Left ventricle myocardium inferior (tissue), 1 donor: ENCODE measurements around the gene PKIG. TPM values are rescaled to one million over a fixed set of nuclear protein-coding genes. Genes with fewer than 3 reads are reported as not detected.
A peak's percentile ranks its signal among the peaks of the same experiment; 100 is the strongest.

Source experiments
- DNase-seq: peaks from one replicate; pipeline ENCODE4 v3.0.0-alpha.2; 2020
- H3K27ac ChIP-seq: fragments of 200-600 bp; replicated peaks from 2 replicates; pipeline ENCODE4 v1.8.0; 2021
- H3K27me3 ChIP-seq: fragments of 200-600 bp; 2 replicates; pipeline ENCODE4 v1.8.0; 2021; ENCODE audit warnings: low read depth
- H3K36me3 ChIP-seq: fragments of 200-600 bp; 2 replicates; pipeline ENCODE4 v1.8.0; 2021
- H3K4me1 ChIP-seq: fragments of 200-600 bp; 2 replicates; pipeline ENCODE4 v1.8.0; 2021
- H3K4me3 ChIP-seq: fragments of 200-600 bp; 2 replicates; pipeline ENCODE4 v1.8.0; 2021; ENCODE audit warnings: mild to moderate bottlenecking, moderate library complexity
- H3K9me3 ChIP-seq: fragments of 200-600 bp; replicated peaks from 2 replicates; pipeline ENCODE4 v1.8.0; 2021
- intact Hi-C: fragments of 100-400 bp; cut with micrococcal nuclease; formaldehyde crosslinking; loops from one replicate; pipeline ENCODE4 v1.11.0; 2022
- total RNA-seq: library from RNA; stranded (reverse); fragmentation: NEBNext Ultra II Directional; extraction: Animal tissue kit (Norgen Biotek cat#: 25700); gene quantifications from one replicate; pipeline ENCODE4 v1.2.1, GENCODE V29; 2021
- TF ChIP-seq, protein P1 (sequence below): fragments of 200-600 bp; IDR thresholded peaks from 2 replicates; pipeline ENCODE4 v1.8.0; 2021; ENCODE audit warnings: antibody characterized with exemption, mild to moderate bottlenecking, borderline replicate concordance
- donor health status: DM: no; HTN: yes; CAD: no; lungs with severe emphysema.

The PKIG gene
- total RNA-seq, 1 donor from 2014 or later = 172 TPM

DNA sequence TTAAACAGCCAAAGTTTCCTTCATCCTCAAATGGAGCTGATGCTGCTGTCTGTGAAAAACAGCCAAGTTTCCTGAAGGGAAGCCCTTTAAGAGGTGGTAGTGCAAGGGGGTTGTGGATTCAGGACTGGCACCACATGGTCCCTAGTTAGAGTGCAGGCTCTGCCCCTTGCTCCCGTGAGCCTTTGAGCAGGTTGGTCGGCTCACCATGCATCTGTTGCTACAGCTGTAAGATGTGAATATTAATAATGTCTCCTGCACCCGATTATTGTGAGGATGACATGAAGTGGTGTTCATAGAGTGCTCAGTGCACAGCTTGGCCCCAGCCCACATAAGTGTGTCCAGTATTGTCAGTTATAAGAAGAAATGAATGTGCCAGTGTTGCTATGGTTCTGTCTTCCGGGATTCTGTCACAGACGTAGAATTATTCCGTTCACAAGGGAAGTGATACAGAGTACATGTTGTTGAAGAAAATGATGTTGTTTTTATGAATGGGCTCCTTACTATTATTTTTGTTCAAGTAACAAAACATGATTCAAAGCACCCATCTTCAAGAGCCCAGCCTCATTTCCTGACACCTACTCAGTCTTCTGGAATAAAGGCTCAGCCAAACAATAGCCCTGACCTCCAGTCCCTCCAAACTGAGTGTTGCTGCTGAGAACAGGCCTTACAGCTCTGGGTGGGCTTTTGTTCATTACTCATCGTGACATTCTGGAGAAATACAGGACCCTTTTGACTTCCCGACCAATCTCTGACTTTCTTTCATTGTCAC is 2.9 kb upstream of the PKIG start:
- H3K9me3 ChIP-seq = no peaks in the 10 kb centered on the region
- no peak overlapping the region for H3K4me3 ChIP-seq
- H3K27ac ChIP-seq = peak overlapping the region; percentile 94
- H3K4me1 ChIP-seq = peaks cover 96% of the 10 kb centered on the region
- H3K36me3 ChIP-seq = no peaks in the 10 kb centered on the region
- no peak for DNase-seq
- H3K27me3 ChIP-seq = no peaks in the 10 kb centered on the region
- intact Hi-C loops = no loop called here
- TF ChIP-seq, protein P1, sequence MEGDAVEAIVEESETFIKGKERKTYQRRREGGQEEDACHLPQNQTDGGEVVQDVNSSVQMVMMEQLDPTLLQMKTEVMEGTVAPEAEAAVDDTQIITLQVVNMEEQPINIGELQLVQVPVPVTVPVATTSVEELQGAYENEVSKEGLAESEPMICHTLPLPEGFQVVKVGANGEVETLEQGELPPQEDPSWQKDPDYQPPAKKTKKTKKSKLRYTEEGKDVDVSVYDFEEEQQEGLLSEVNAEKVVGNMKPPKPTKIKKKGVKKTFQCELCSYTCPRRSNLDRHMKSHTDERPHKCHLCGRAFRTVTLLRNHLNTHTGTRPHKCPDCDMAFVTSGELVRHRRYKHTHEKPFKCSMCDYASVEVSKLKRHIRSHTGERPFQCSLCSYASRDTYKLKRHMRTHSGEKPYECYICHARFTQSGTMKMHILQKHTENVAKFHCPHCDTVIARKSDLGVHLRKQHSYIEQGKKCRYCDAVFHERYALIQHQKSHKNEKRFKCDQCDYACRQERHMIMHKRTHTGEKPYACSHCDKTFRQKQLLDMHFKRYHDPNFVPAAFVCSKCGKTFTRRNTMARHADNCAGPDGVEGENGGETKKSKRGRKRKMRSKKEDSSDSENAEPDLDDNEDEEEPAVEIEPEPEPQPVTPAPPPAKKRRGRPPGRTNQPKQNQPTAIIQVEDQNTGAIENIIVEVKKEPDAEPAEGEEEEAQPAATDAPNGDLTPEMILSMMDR = no peak

DNA sequence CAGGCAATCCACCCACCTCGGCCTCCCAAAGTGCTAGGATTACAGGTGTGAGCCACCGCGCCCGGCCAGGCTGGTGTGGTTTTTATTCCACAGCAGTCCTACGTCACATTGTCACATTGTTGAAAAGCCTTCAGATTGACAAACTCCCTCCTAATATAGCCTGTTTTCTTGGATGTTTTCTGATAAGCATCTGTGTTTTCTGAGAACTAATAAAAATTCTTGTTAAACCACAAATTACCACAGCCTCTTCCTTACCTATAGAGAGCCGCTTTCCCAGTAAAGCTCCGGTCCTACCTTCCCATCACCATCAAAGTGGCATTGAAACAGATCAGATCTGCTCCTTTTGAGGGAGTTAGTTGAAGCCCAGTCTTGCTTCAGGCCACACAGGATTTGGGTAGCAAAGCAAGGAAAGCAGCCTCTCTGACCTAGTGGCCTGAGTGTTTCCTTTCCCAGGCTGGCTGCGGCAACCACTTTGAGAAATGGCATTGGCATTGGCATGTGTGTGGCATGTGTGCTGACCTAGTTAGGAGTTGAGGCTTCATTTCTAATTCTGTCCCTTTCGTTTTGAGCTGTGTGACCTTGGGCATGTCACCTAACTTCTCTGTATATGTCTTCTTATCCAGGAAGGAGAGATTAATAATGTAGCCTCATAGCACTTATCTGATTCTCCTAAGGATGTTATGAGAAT is 1.7 kb upstream of the PKIG start:
- intact Hi-C loops = no loop called here
- H3K4me3 ChIP-seq = peak overlapping the region; percentile 74

DNA sequence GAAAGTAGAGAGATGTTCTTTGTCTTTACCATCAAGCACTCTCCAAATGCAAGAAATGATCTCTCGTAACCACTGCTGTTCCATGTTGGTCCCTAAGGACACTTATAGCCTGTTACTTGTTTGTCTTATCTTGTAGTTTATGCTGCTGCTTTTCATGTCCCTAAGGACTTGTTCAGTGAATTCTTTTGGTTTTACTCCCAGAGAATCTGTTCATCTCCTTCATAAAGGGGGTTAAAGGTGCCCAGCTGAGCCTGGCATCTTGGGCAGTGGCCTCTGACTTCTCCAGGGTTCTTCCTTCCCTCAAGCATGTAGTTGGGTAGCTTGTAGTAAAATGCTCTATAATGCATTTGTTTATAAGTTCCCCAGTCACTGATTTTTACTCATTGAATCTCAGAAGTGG is 864 bp upstream of the PKIG start:
- peaks cover 97% of the 10 kb centered on the region for H3K4me1 ChIP-seq
- H3K4me3 ChIP-seq = peak overlapping the region; percentile 74
- TF ChIP-seq, protein P1 = no peak
- no peak for DNase-seq
- intact Hi-C loops = no loop called here
- H3K9me3 ChIP-seq = no peaks in the 10 kb centered on the region
- H3K27me3 ChIP-seq = no peaks in the 10 kb centered on the region
- peak overlapping the region; percentile 94 for H3K27ac ChIP-seq
- no peaks in the 10 kb centered on the region for H3K36me3 ChIP-seq

More for the DNA sequence above, 1.7 kb upstream of the PKIG start:
- peak overlapping the region; percentile 94 for H3K27ac ChIP-seq
- no peaks in the 10 kb centered on the region for H3K36me3 ChIP-seq
- TF ChIP-seq, protein P1 = no peak
- no peaks in the 10 kb centered on the region for H3K27me3 ChIP-seq
- H3K9me3 ChIP-seq = no peaks in the 10 kb centered on the region
- no peak for DNase-seq
- H3K4me1 ChIP-seq = peaks cover 97% of the 10 kb centered on the region

DNA sequence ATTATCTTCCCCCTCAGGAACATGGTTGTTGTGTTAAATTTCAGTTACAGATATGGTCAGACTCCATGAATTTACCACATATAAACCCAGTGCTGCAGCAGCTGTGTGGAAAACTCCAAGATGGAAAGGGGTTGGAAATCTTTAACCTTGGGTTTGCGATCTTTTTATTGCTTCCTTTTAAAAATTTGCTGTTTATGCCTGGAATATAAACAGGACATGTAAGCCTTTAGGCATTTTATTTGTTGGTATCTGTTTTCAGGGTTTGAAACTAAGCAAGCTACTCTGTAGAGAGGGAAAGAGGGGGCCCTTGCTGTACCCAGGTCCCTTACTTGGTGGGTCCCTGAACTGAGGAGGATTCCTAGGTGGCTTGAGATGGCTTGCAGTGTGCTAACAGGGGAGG is 778 bp downstream of the PKIG start:
- DNase-seq = no peak
- H3K36me3 ChIP-seq = no peaks in the 10 kb centered on the region
- peaks cover 99% of the 10 kb centered on the region for H3K4me1 ChIP-seq
- no peaks in the 10 kb centered on the region for H3K27me3 ChIP-seq
- TF ChIP-seq, protein P1 = no peak
- no peaks in the 10 kb centered on the region for H3K9me3 ChIP-seq
- peak overlapping the region; percentile 94 for H3K27ac ChIP-seq
- intact Hi-C loops = no loop called here
- peak overlapping the region; percentile 74 for H3K4me3 ChIP-seq

DNA sequence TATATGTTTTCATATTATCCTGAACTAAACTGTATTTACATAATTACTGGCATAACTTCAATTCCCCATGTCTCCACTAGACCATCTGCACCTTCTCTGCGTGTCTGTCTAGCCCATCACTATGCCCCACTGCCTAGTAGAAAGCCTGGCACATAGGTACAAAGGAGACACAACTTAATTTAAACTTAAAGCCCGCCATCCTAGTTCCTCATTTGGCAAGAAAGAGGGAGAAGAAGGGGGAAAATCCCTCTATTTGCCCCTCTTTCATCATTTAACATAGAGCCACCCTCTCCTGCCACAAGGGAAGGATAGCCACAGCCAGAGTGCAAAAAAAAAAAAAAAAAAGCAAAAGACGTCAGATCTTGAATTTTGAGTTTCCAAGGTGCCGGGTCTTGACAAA is 1.8 kb downstream of the PKIG start:
- Histone ChIP-seq H3K4me1 (peaks cover 99% of the 10 kb centered on the region), H3K27ac (peak overlapping the region; percentile 94), H3K4me3 (peak overlapping the region; percentile 74), H3K36me3 (no peaks in the 10 kb centered on the region), H3K27me3 (no peaks in the 10 kb centered on the region), H3K9me3 (no peaks in the 10 kb centered on the region)
- TF ChIP-seq, protein P1 = peak; percentile 38
- no peak for DNase-seq
- intact Hi-C loops = no loop called here
